KMS-11 (cell line): ENCODE results near the gene PSME2.

Experiments used
- H2AFZ ChIP-seq: fragments of 200-600 bp; sonication (generic); 2 replicates; pipeline ENCODE4 v1.6.1; 2016; ENCODE audit warnings: antibody characterized with exemption, mixed run types, low read depth
- H3K27ac ChIP-seq: fragments of 200-600 bp; sonication (generic); 2 replicates; pipeline ENCODE4 v1.6.1; 2016; ENCODE audit warnings: mild to moderate bottlenecking, mixed run types
- H3K27me3 ChIP-seq: fragments of 200-600 bp; sonication (generic); 2 replicates; pipeline ENCODE4 v1.6.1; 2017; ENCODE audit warnings: mild to moderate bottlenecking, low read depth, mixed run types, moderate library complexity; ENCODE audit not compliant: insufficient read depth
- H3K36me3 ChIP-seq: fragments of 200-600 bp; sonication (generic); 2 replicates; pipeline ENCODE4 v1.6.1; 2017; ENCODE audit warnings: mild to moderate bottlenecking, mixed run types; ENCODE audit not compliant: insufficient read depth
- H3K4me1 ChIP-seq: fragments of 200-600 bp; sonication (generic); 2 replicates; pipeline ENCODE4 v1.6.1; 2016; ENCODE audit warnings: mild to moderate bottlenecking, low read depth, mixed run types; ENCODE audit not compliant: poor library complexity, severe bottlenecking
- H3K4me2 ChIP-seq: fragments of 200-600 bp; sonication (generic); 2 replicates; pipeline ENCODE4 v1.7.0; 2016; ENCODE audit warnings: mild to moderate bottlenecking, mixed run types
- H3K4me3 ChIP-seq: fragments of 200-600 bp; sonication (generic); IDR thresholded peaks from 2 replicates; pipeline ENCODE4 v1.6.1; 2017; ENCODE audit warnings: low read depth, low read length, mixed read lengths; ENCODE audit not compliant: insufficient read depth
- H3K79me2 ChIP-seq: fragments of 200-600 bp; sonication (generic); 2 replicates; pipeline ENCODE4 v1.6.1; 2016; ENCODE audit warnings: low read depth, mixed run types; ENCODE audit not compliant: insufficient read depth
- H3K9ac ChIP-seq: fragments of 200-600 bp; sonication (generic); 2 replicates; pipeline ENCODE4 v1.6.1; 2016; ENCODE audit warnings: mild to moderate bottlenecking, mixed run types
- H4K20me1 ChIP-seq: fragments of 200-600 bp; sonication (generic); 2 replicates; pipeline ENCODE4 v1.6.1; 2016; ENCODE audit warnings: mild to moderate bottlenecking, mixed run types; ENCODE audit not compliant: insufficient read depth
- CTCF ChIP-seq: fragments of 200-600 bp; sonication (generic); conservative IDR thresholded peaks from 2 replicates; pipeline ENCODE4 v1.6.1; 2017; ENCODE audit warnings: low read depth, mild to moderate bottlenecking, antibody characterized with exemption, low read length, moderate library complexity, mixed read lengths

Gene PSME2

GRCh38 chr14:24119691-24120090, 26.7 kb downstream of the PSME2 start:
- H3K79me2 ChIP-seq = no peaks in the 10 kb centered on the region
- H3K27me3 ChIP-seq = no peaks in the 10 kb centered on the region
- H3K4me1 ChIP-seq = peaks cover 7% of the 10 kb centered on the region
- no peak overlapping the region for H3K4me3 ChIP-seq
- H3K9ac ChIP-seq = no peak overlapping the region
- no peak overlapping the region for H3K27ac ChIP-seq
- no peak overlapping the region for H3K4me2 ChIP-seq
- H2AFZ ChIP-seq = no peak overlapping the region
- no peaks in the 10 kb centered on the region for H4K20me1 ChIP-seq
- H3K36me3 ChIP-seq = no peaks in the 10 kb centered on the region
- no peak for TF ChIP-seq CTCF

GRCh38 chr14:24117179-24117578, 29.2 kb downstream of the PSME2 start:
- H3K36me3 ChIP-seq = no peaks in the 10 kb centered on the region
- no peak overlapping the region for H3K4me3 ChIP-seq
- no peak overlapping the region for H3K9ac ChIP-seq
- H3K4me1 ChIP-seq = peaks cover 7% of the 10 kb centered on the region
- no peak overlapping the region for H3K4me2 ChIP-seq
- H4K20me1 ChIP-seq = no peaks in the 10 kb centered on the region
- no peak overlapping the region for H3K27ac ChIP-seq
- TF ChIP-seq CTCF = no peak
- H2AFZ ChIP-seq = no peak overlapping the region
- H3K27me3 ChIP-seq = no peaks in the 10 kb centered on the region
- no peaks in the 10 kb centered on the region for H3K79me2 ChIP-seq

- no peaks in the 10 kb centered on the region for H3K36me3 ChIP-seq
- no peaks in the 10 kb centered on the region for H3K79me2 ChIP-seq
- peak overlapping the region; percentile 78 for H3K4me2 ChIP-seq
- H3K9ac ChIP-seq = no peak overlapping the region
- TF ChIP-seq CTCF = no peak
- no peaks in the 10 kb centered on the region for H3K27me3 ChIP-seq
- H3K27ac ChIP-seq = no peak overlapping the region
- peaks cover 7% of the 10 kb centered on the region for H3K4me1 ChIP-seq
- no peak overlapping the region for H2AFZ ChIP-seq
- H4K20me1 ChIP-seq = no peaks in the 10 kb centered on the region
- H3K4me3 ChIP-seq = no peak overlapping the region
These were observed 30.1 kb downstream of the PSME2 start for GRCh38 chr14:24116128-24116814.

GRCh38 chr14:24115422-24116127, 30.8 kb downstream of the PSME2 start:
- H4K20me1 ChIP-seq = no peaks in the 10 kb centered on the region
- TF ChIP-seq CTCF = no peak
- no peak overlapping the region for H3K4me3 ChIP-seq
- peak overlapping the region; percentile 63; the same call in 1 of the 2 replicates for H3K9ac ChIP-seq
- H3K27me3 ChIP-seq = no peaks in the 10 kb centered on the region
- no peaks in the 10 kb centered on the region for H3K79me2 ChIP-seq
- H3K4me1 ChIP-seq = peaks cover 13% of the 10 kb centered on the region
- peak overlapping the region; percentile 78 for H3K4me2 ChIP-seq
- peak overlapping the region; percentile 91; the same call in 1 of the 2 replicates for H3K27ac ChIP-seq
- peak overlapping the region; percentile 68 for H2AFZ ChIP-seq
- H3K36me3 ChIP-seq = no peaks in the 10 kb centered on the region
